SK-N-SH treated with all-trans-retinoic acid at 6 μM for 48 hours (cell line): ENCODE data around the gene TMEM213.

Experiments
- ARNTL ChIP-seq: fragments of 450-650 bp; formaldehyde crosslinking; IDR thresholded peaks from 2 replicates; pipeline ENCODE4 v1.5.0; 2020; ENCODE audit warnings: low read depth, mild to moderate bottlenecking, moderate library complexity, borderline replicate concordance
- ZNF8 ChIP-seq: fragments of 450-650 bp; formaldehyde crosslinking; IDR thresholded peaks from 2 replicates; pipeline ENCODE4 v1.5.0; 2020; ENCODE audit warnings: mild to moderate bottlenecking, moderate library complexity

GRCh38 chr7:138785587-138786437 lies 12.0 kb upstream of the TMEM213 start:
- TF ChIP-seq ZNF8 (no peak), ARNTL (no peak)
